ENCODE data around the gene C1orf210.

GRCh38 chr1:43293896-43294760 is 8.7 kb upstream of the C1orf210 start:
- TF ChIP-seq CTCF (IDR thresholded peaks at IDR 0.05) (no peak), POLR2A (IDR thresholded peaks at IDR 0.05) (no peak), POLR2AphosphoS5 (IDR thresholded peaks at IDR 0.05; ENCODE audit: insufficient read depth in 1 of 2, low read depth in 1 of 2) (peak in 1 of 2 donors; percentile 80)
